Astrocyte (in vitro differentiated cells and primary cell): Measurements from ENCODE around the gene EP400.

Experiments
- EZH2 ChIP-seq: IDR thresholded peaks from 2 replicates; pipeline ENCODE4 v1.6.1; 2012; ENCODE audit warnings: mild to moderate bottlenecking, low read length, inconsistent platforms; ENCODE audit not compliant: insufficient read depth
- TF ChIP-seq, protein P1 (sequence below): IDR thresholded peaks from 2 replicates; pipeline ENCODE4 v1.5.1; 2011; ENCODE audit warnings: low read depth, mild to moderate bottlenecking, inconsistent platforms, low read length, moderate library complexity; ENCODE audit not compliant: insufficient read depth

DNA sequence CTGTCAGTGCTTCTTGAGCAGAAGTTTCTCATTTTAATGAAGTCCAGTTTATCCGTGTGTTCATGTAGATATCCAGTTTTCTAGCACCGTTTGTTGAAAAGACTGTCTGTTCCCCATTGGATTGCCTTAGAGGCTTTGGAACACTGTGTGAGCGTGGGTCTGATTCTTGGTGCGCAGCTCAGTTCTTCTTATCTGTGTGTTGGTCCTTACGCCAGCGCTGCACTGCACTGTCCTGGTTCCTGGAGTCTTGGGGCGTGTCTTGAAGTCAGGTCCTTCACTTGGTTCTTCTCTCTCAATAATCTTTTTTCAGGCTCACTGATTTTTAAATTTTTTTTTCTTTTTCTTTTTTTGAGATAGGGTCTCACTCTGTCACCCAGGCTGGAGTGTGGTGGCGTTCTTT is 25.5 kb downstream of the EP400 start:
- TF ChIP-seq, protein P1, sequence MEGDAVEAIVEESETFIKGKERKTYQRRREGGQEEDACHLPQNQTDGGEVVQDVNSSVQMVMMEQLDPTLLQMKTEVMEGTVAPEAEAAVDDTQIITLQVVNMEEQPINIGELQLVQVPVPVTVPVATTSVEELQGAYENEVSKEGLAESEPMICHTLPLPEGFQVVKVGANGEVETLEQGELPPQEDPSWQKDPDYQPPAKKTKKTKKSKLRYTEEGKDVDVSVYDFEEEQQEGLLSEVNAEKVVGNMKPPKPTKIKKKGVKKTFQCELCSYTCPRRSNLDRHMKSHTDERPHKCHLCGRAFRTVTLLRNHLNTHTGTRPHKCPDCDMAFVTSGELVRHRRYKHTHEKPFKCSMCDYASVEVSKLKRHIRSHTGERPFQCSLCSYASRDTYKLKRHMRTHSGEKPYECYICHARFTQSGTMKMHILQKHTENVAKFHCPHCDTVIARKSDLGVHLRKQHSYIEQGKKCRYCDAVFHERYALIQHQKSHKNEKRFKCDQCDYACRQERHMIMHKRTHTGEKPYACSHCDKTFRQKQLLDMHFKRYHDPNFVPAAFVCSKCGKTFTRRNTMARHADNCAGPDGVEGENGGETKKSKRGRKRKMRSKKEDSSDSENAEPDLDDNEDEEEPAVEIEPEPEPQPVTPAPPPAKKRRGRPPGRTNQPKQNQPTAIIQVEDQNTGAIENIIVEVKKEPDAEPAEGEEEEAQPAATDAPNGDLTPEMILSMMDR = no peak
- no peak for TF ChIP-seq EZH2
